K562 (cell line): Measurements from ENCODE around the gene SSBP2. TPM values are rescaled to one million over a fixed set of nuclear protein-coding genes. Genes with fewer than 3 reads are reported as not detected.

Source experiments
- ATAC-seq: fragments of 200-7000 bp; cut with Tn5 transposase; 3 replicates; pipeline ENCODE4 v1.9.1; 2020; ENCODE audit warnings: moderate library complexity
- BruUV-seq: library from RNA; stranded (reverse); fragments of 400-500 nt; replicated peaks from 2 replicates; lab custom pipeline; 2021; lab: Mats Ljungman, UMichigan
- CTCF ChIA-PET: fragments of 300-600 bp; formaldehyde crosslinking; extraction: SDS; loops from one replicate; lab custom pipeline; 2021; ENCODE audit warnings: low intra/inter-chr PET ratio; lab: Yijun Ruan, JAX
- POLR2A ChIA-PET: fragments of 300-600, 350-650 bp; sonication (Branson Sonifier 250); formaldehyde crosslinking; extraction: SDS; loops from one replicate; lab custom pipeline; 2021; ENCODE audit warnings: antibody characterized with exemption, inconsistent platforms; lab: Yijun Ruan, JAX
- DNase-seq, 4 experiments: peaks; one replicate each; pipeline versions ENCODE4 v3.0.0 to v3.0.0-alpha.2; 2011 to 2018; ENCODE audit warnings: low spot score in 3 of 4, mixed read lengths in 3 of 4; ENCODE audit errors: extremely low read depth in 1 of 4
- FAIRE-seq: peaks from 2 replicates; lab custom pipeline; 2011; peaks lifted over from hg19 to GRCh38; lab: Jason Lieb, UNC
- H2AFZ ChIP-seq: 2 replicates; pipeline ENCODE4 v1.6.0; 2011; ENCODE audit warnings: low read depth, low read length, control low read depth, inconsistent platforms
- H3K27ac ChIP-seq: fragments of 200-600 bp; 3 replicates; pipeline ENCODE4 v1.8.0; 2011; ENCODE audit warnings: low read depth, mild to moderate bottlenecking, control low read depth, inconsistent platforms, low read length, moderate library complexity, mixed read lengths; ENCODE audit errors: extremely low read depth
- H3K27me3 ChIP-seq, 2 experiments: fragments of 300-600 bp in 1 of 2; 2 replicates in 1 of 2; 3 replicates in 1 of 2; pipeline versions ENCODE4 v1.6.0 to v1.8.0; 2011; ENCODE audit warnings: inconsistent platforms in 2 of 2, low read length in 2 of 2, mild to moderate bottlenecking in 1 of 2, mixed read lengths in 1 of 2, moderate library complexity in 1 of 2; ENCODE audit not compliant: control insufficient read depth in 2 of 2, insufficient read depth in 2 of 2
- H3K36me3 ChIP-seq: fragments of 300-600 bp; 3 replicates; pipeline ENCODE4 v1.8.0; 2011; ENCODE audit warnings: mild to moderate bottlenecking, low read length, inconsistent platforms; ENCODE audit not compliant: control insufficient read depth, insufficient read depth
- H3K4me1 ChIP-seq, 2 experiments: fragments of 200-600 bp in 1 of 2; replicated peaks in 1 of 2; 2 replicates in 1 of 2; 3 replicates in 1 of 2; pipeline versions ENCODE4 v1.5.1 to v1.8.0; 2011; ENCODE audit warnings: inconsistent platforms in 2 of 2, low read length in 2 of 2, mild to moderate bottlenecking in 1 of 2, mixed read lengths in 1 of 2, moderate library complexity in 1 of 2; ENCODE audit not compliant: control insufficient read depth in 2 of 2, insufficient read depth in 2 of 2
- H3K4me2 ChIP-seq: 2 replicates; pipeline ENCODE4 v1.6.1; 2011; ENCODE audit warnings: low read length, control low read depth, inconsistent platforms, mixed read lengths; ENCODE audit not compliant: insufficient read depth
- H3K4me3 ChIP-seq: fragments of 200-600 bp; sonication (generic), shearing (Covaris generic); 2 replicates; pipeline ENCODE4 v1.5.1; 2016; ENCODE audit warnings: control low read depth, inconsistent platforms
- H3K79me2 ChIP-seq: fragments of 200-600 bp; 3 replicates; pipeline ENCODE4 v1.8.0; 2011; ENCODE audit warnings: low read length, inconsistent platforms; ENCODE audit not compliant: control insufficient read depth, insufficient read depth
- H3K9ac ChIP-seq, 2 experiments: 2 replicates each; pipeline versions ENCODE4 v1.6.0 to v1.6.1; 2011; ENCODE audit warnings: low read depth in 2 of 2, low read length in 2 of 2, control low read depth in 1 of 2, inconsistent platforms in 1 of 2, mild to moderate bottlenecking in 1 of 2, mixed read lengths in 1 of 2; ENCODE audit not compliant: insufficient read depth in 1 of 2
- H3K9me1 ChIP-seq: one replicate; pipeline ENCODE4 v1.6.0; 2011; ENCODE audit warnings: inconsistent platforms, mild to moderate bottlenecking, low read length, moderate library complexity; ENCODE audit not compliant: control insufficient read depth, insufficient read depth
- H3K9me3 ChIP-seq: replicated peaks from 2 replicates; pipeline ENCODE4 v1.5.1; 2011; ENCODE audit warnings: low read depth, low read length, inconsistent platforms; ENCODE audit not compliant: control insufficient read depth, insufficient read depth
- H4K20me1 ChIP-seq: replicated peaks from 2 replicates; pipeline ENCODE4 v1.6.1; 2011; ENCODE audit warnings: low read length, inconsistent platforms, mixed read lengths; ENCODE audit not compliant: control insufficient read depth, insufficient read depth
- ARNT ChIP-seq, 2 experiments: fragments of 450-650 bp; IDR thresholded peaks; 2 replicates each; pipeline ENCODE4 v1.6.1; 2016; ENCODE audit warnings: mild to moderate bottlenecking in 1 of 2
- COPS2 ChIP-seq: fragments of 450-650 bp; conservative IDR thresholded peaks from 2 replicates; pipeline ENCODE4 v1.6.1; 2016; ENCODE audit warnings: mild to moderate bottlenecking, moderate library complexity
- DNMT1 ChIP-seq: fragments of 450-650 bp; IDR thresholded peaks from 2 replicates; pipeline ENCODE4 v1.6.1; 2016; ENCODE audit warnings: antibody characterized with exemption, mild to moderate bottlenecking
- FOXA1 ChIP-seq: fragments of 450-650 bp; IDR thresholded peaks from 2 replicates; pipeline ENCODE4 v1.6.1; 2016; ENCODE audit warnings: mild to moderate bottlenecking, borderline replicate concordance
- HSF4 ChIP-seq: fragments of 250-450 bp; sonication (Bioruptor Pico); IDR thresholded peaks from 2 replicates; pipeline ENCODE4 v2.1.2; 2022; ENCODE audit warnings: mild to moderate bottlenecking, moderate library complexity, borderline replicate concordance
- KHSRP ChIP-seq: fragments of 450-650 bp; IDR thresholded peaks from 2 replicates; pipeline ENCODE4 v1.6.1; 2017
- MAFK ChIP-seq: IDR thresholded peaks from 2 replicates; pipeline ENCODE4 v1.6.1; 2011; ENCODE audit warnings: low read length, improper control_type of control experiment
- MNT ChIP-seq, 2 experiments: fragments of 450-650 bp; conservative IDR thresholded peaks; 2 replicates each; pipeline ENCODE4 v1.6.1; 2017; ENCODE audit warnings: mild to moderate bottlenecking in 2 of 2, moderate library complexity in 2 of 2
- MTF1 ChIP-seq: fragments of 250-450 bp; sonication (Bioruptor Pico); IDR thresholded peaks from 2 replicates; pipeline ENCODE4 v1.9.0; 2021; ENCODE audit warnings: moderate library complexity, mild to moderate bottlenecking, inconsistent platforms, borderline replicate concordance
- RAD51 ChIP-seq: fragments of 450-650 bp; IDR thresholded peaks from 2 replicates; pipeline ENCODE4 v1.7.1; 2016; ENCODE audit warnings: low read depth, mild to moderate bottlenecking, borderline replicate concordance
- SIN3A ChIP-seq, 2 experiments: fragments of 150-350 bp in 1 of 2; IDR thresholded peaks; 2 replicates each; pipeline ENCODE4 v1.6.1; 2011 to 2016; ENCODE audit warnings: borderline replicate concordance in 2 of 2, low read depth in 2 of 2, low read length in 2 of 2, mild to moderate bottlenecking in 2 of 2, moderate library complexity in 2 of 2; ENCODE audit not compliant: control insufficient read depth in 1 of 2
- SNAPC5 ChIP-seq: fragments of 250-450 bp; sonication (Bioruptor Pico); IDR thresholded peaks from 2 replicates; pipeline ENCODE4 v1.8.0; 2021; ENCODE audit warnings: moderate library complexity, mild to moderate bottlenecking, inconsistent platforms
- ZBTB49 ChIP-seq: sonication (generic); formaldehyde crosslinking; IDR thresholded peaks from 2 replicates; pipeline ENCODE4 v1.8.0; 2022; ENCODE audit warnings: missing genetic modification reagents, mild to moderate bottlenecking, borderline replicate concordance
- ZFP1 ChIP-seq: fragments of 450-650 bp; formaldehyde crosslinking; IDR thresholded peaks from 2 replicates; pipeline ENCODE4 v1.4.0; 2020; ENCODE audit warnings: mild to moderate bottlenecking, mixed read lengths
- ZNF3 ChIP-seq: fragments of 250-450 bp; sonication (Bioruptor Pico); IDR thresholded peaks from 2 replicates; pipeline ENCODE4 v1.5.0; 2021; ENCODE audit warnings: mild to moderate bottlenecking, moderate library complexity
- ZNF316 ChIP-seq: fragments of 450-650 bp; IDR thresholded peaks from 2 replicates; pipeline ENCODE4 v1.6.1; 2016
- in situ Hi-C: fragments of 300-500 bp; cut with MboI; formaldehyde crosslinking; loops from 4 replicates; pipeline ENCODE4 v1.15.0; 2018; ENCODE audit warnings: inconsistent platforms, mixed read lengths
- intact Hi-C: fragments of 100-400 bp; cut with micrococcal nuclease; formaldehyde crosslinking; loops from 2 replicates; pipeline ENCODE4 v1.14.2; 2022
- polyA plus RNA-seq, 8 experiments: library from polyadenylated mRNA; depleted of rRNA in 4 of 8; stranded (reverse) in 5 of 8; unstranded in 3 of 8; fragments of >200 nt; fragmentation: Nextera tagmentation in 2 of 8; fragmentation: Illumina TruSeq in 1 of 8; extraction: Ambion mirVana in 2 of 8; extraction: Trizol in 1 of 8; gene quantifications; 2 replicates each; pipeline versions ENCODE4 v1.2.1 to v1.2.3, GENCODE V29; 2011 to 2014; ENCODE audit warnings: inconsistent platforms in 1 of 8, missing spikeins in 1 of 8
- total RNA-seq, 7 experiments: library from RNA; depleted of rRNA in 6 of 7; stranded (reverse); fragments of >200 nt in 6 of 7; fragmentation: Illumina TruSeq in 2 of 7; extraction: Trizol in 2 of 7; gene quantifications; 2 replicates each; pipeline versions ENCODE4 v1.2.1 to v1.2.3, GENCODE V29; 2011 to 2021; ENCODE audit warnings: low replicate concordance in 1 of 7

The SSBP2 gene
- total and polyA plus RNA-seq, 9 of the 15 experiments (the other 6 are each of a cell fraction or from before 2014, with no cell fraction given) = 22.3 to 133 (median 42.1) TPM

GRCh38 chr5:81572201-81572600 is 178.7 kb downstream of the SSBP2 start:
- H3K79me2 ChIP-seq = no peaks in the 10 kb centered on the region
- ChIA-PET CTCF (no interaction called here), POLR2A (no interaction called here)

More at GRCh38 chr5:81572201-81572600, 178.7 kb downstream of the SSBP2 start:
- intact Hi-C loops = no loop called here
- Histone ChIP-seq H3K9me1 (no peaks in the 10 kb centered on the region), H2AFZ (no peak overlapping the region), H3K4me3 (no peak overlapping the region), H3K9me3 (no peaks in the 10 kb centered on the region), H3K27ac (no peak overlapping the region), H4K20me1 (no peaks in the 10 kb centered on the region), H3K4me2 (no peak overlapping the region), H3K27me3 (no peaks in the 10 kb centered on the region), H3K4me1 (no peaks in the 10 kb centered on the region), H3K36me3 (no peaks in the 10 kb centered on the region), H3K9ac (no peak overlapping the region)
- in situ Hi-C loops = no loop called here
- DNase-seq (no peak), ATAC-seq (no peak), FAIRE-seq (no peak)
- BruUV-seq = no TSS peak
- TF ChIP-seq ZFP1 (CRISPR knock-in tag) (no peak), FOXA1 (no peak), DNMT1 (no peak), ZNF316 (no peak), RAD51 (no peak), MAFK (no peak), MNT (conservative IDR thresholded peaks at IDR 0.05) (no peak), ARNT (IDR thresholded peaks at IDR 0.05) (no peak), SIN3A (IDR thresholded peaks at IDR 0.05; ENCODE audit: borderline replicate concordance in 2 of 2, control insufficient read depth in 1 of 2, low read depth in 2 of 2, low read length in 2 of 2) (no peak), COPS2 (no peak), MTF1 (CRISPR knock-in tag) (no peak), SNAPC5 (CRISPR knock-in tag) (no peak), HSF4 (CRISPR knock-in tag) (no peak), ZBTB49 (CRISPR knock-in tag) (no peak), ZNF3 (CRISPR knock-in tag) (no peak), KHSRP (no peak)
